HepG2 (cell line): ENCODE results near the gene CDK17. TPM values are rescaled to one million over a fixed set of nuclear protein-coding genes. Genes with fewer than 3 reads are reported as not detected.

Experiments
- DMTF1 ChIP-seq: sonication (generic); formaldehyde crosslinking; IDR thresholded peaks from 2 replicates; pipeline ENCODE4 v1.4.0; 2020; ENCODE audit warnings: mild to moderate bottlenecking, missing genetic modification reagents
- HIC2 ChIP-seq: sonication (generic); formaldehyde crosslinking; IDR thresholded peaks from 2 replicates; pipeline ENCODE4 v1.9.0; 2022; ENCODE audit warnings: low read depth, missing genetic modification reagents
- KDM6A ChIP-seq: IDR thresholded peaks from 2 replicates; pipeline ENCODE4 v1.6.1; 2016; ENCODE audit warnings: low read depth
- NBN ChIP-seq: fragments of 450-650 bp; conservative IDR thresholded peaks from 2 replicates; pipeline ENCODE4 v1.6.1; 2017
- NCOA5 ChIP-seq: sonication (generic); formaldehyde crosslinking; IDR thresholded peaks from 2 replicates; pipeline ENCODE4 v1.4.0; 2020; ENCODE audit warnings: missing genetic modification reagents
- NR2F1 ChIP-seq, 2 experiments: fragments of 450-650 bp in 1 of 2; formaldehyde crosslinking in 1 of 2; IDR thresholded peaks; 2 replicates each; pipeline versions ENCODE4 v1.5.0 to v1.6.1; 2016 to 2020; ENCODE audit warnings: mild to moderate bottlenecking in 1 of 2, missing compliant biosample characterization in 1 of 2, missing genetic modification reagents in 1 of 2, moderate library complexity in 1 of 2
- RCOR2 ChIP-seq: IDR thresholded peaks from 2 replicates; pipeline ENCODE4 v1.6.1; 2016; ENCODE audit warnings: missing biosample characterization, missing genetic modification reagents
- RNF2 ChIP-seq: fragments of 450-650 bp; conservative IDR thresholded peaks from 2 replicates; pipeline ENCODE4 v1.6.1; 2016; ENCODE audit warnings: low read depth
- SSRP1 ChIP-seq: IDR thresholded peaks from 2 replicates; pipeline ENCODE4 v1.6.1; 2016; ENCODE audit warnings: control low read depth
- TOE1 ChIP-seq: sonication (generic); formaldehyde crosslinking; IDR thresholded peaks from 2 replicates; pipeline ENCODE4 v1.4.0; 2020; ENCODE audit warnings: mild to moderate bottlenecking, missing genetic modification reagents
- TRIM22 ChIP-seq: fragments of 450-650 bp; IDR thresholded peaks from 2 replicates; pipeline ENCODE4 v1.6.1; 2017
- ZEB1 ChIP-seq: IDR thresholded peaks from 2 replicates; pipeline ENCODE4 v1.6.1; 2012; ENCODE audit warnings: mild to moderate bottlenecking, low read depth, inconsistent platforms; ENCODE audit not compliant: insufficient replicate concordance
- polyA plus RNA-seq, 8 experiments: library from polyadenylated mRNA; depleted of rRNA in 3 of 8; stranded (reverse) in 7 of 8; unstranded in 1 of 8; fragments of >200 nt; fragmentation: Illumina TruSeq in 4 of 8; extraction: Trizol in 4 of 8; gene quantifications; 2 replicates each; pipeline versions ENCODE4 v1.2.1 to v1.2.3, GENCODE V29; 2011 to 2016; ENCODE audit warnings: low read depth in 4 of 8, missing spikeins in 1 of 8, mixed read lengths in 1 of 8; ENCODE audit not compliant: insufficient read depth in 1 of 8
- total RNA-seq, 5 experiments: library from RNA; depleted of rRNA; stranded (reverse); fragments of >200 nt; fragmentation: Illumina TruSeq; extraction: Trizol; gene quantifications; 2 replicates each; pipeline ENCODE4 v1.2.3, GENCODE V29; 2016; ENCODE audit warnings: low read depth in 1 of 5

Gene CDK17
- total and polyA plus RNA-seq, 2 of the 13 experiments (the other 11 are each of a cell fraction or from before 2014, with no cell fraction given), result 9.9 to 22.3 TPM

- no peak for TF ChIP-seq RNF2
- TF ChIP-seq NBN, result no peak
- no peak for TF ChIP-seq NR2F1 (CRISPR knock-in tag; IDR thresholded peaks at IDR 0.05)
- TF ChIP-seq ZEB1, result no peak
- TF ChIP-seq RCOR2 (CRISPR knock-in tag), result no peak
- TF ChIP-seq DMTF1 (CRISPR knock-in tag), result no peak
- TF ChIP-seq HIC2, result no peak
- TF ChIP-seq TRIM22, result no peak
- TF ChIP-seq TOE1 (CRISPR knock-in tag), result no peak
- no peak for TF ChIP-seq NCOA5 (CRISPR knock-in tag)
- no peak for TF ChIP-seq SSRP1 (CRISPR knock-in tag)
- TF ChIP-seq KDM6A, result no peak
These were observed 162.7 kb downstream of the CDK17 start (continued) for GRCh38 chr12:96237465-96238077.
